ENCODE data around the gene ZCCHC10.
A peak's percentile ranks its signal among the peaks of the same experiment; 100 is the strongest.
"Not testable (repeated sequence)": the region's sequence is repeated elsewhere in the genome, so short reads cannot be mapped to it uniquely, and the experiment has no call there.

The ZCCHC10 gene

DNA sequence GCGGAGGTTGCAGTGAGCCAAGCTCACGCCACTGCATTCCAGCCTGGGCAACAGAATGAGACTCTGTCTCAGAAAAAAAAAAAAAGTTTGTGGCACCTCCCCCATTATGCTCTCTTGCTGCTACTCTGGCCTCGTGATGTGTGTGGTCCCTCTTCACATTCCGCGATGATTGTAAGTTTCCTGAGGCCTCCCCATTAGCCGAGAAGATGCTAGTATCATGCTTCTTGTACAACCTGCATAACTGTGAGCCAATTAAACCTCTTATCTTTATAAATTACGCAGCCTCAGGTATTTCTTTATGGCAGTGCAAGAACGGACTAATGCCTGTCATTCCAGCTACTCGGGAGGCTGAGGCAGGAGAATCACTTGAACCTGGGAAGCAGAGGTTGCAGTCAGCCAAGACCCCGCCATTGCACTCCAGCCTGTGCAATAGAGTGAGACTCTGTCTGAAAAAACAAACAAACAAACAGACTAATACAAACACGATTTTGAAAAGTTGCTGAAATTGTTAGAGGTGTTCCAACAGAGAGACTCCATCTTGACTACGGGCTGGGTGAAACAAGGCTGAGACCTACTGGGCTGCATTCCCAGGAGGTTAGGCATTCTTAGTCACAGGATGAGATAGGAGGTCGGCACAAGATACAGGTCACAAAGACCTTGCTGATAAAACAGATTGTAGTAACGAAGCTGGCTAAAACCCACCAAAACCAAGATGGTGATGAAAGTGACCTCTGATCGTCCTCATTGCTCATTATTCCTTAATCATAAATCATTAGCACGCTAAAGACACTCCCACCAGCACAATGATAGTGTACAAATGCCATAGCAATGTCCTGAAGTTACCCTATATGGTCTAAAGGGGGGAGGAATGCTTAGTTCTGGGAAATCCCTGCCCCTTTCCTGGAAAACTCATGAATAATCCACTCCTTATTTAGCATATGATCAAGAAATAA is 54.6 kb downstream of the ZCCHC10 start:
- DNase-seq, result no peak

DNA sequence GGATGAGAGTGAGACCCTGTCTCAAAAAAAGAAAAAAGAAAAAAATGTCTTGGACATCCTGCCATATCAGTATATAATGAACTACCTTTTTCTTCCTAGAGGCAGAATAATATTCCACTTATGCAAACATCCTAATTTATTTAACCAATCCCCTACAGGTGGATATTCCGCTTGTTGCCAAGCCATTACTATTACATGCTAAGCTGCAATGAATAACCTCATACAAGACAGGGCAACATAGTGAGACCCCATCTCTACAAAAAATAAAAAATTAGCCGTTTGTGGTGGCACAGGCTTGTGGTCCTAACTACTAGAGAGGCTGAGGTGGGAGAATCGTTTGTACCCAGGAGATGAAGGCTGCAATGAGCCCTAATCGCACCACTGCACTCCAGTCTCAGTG is 61.2 kb downstream of the ZCCHC10 start:
- DNase-seq, result no peak

DNA sequence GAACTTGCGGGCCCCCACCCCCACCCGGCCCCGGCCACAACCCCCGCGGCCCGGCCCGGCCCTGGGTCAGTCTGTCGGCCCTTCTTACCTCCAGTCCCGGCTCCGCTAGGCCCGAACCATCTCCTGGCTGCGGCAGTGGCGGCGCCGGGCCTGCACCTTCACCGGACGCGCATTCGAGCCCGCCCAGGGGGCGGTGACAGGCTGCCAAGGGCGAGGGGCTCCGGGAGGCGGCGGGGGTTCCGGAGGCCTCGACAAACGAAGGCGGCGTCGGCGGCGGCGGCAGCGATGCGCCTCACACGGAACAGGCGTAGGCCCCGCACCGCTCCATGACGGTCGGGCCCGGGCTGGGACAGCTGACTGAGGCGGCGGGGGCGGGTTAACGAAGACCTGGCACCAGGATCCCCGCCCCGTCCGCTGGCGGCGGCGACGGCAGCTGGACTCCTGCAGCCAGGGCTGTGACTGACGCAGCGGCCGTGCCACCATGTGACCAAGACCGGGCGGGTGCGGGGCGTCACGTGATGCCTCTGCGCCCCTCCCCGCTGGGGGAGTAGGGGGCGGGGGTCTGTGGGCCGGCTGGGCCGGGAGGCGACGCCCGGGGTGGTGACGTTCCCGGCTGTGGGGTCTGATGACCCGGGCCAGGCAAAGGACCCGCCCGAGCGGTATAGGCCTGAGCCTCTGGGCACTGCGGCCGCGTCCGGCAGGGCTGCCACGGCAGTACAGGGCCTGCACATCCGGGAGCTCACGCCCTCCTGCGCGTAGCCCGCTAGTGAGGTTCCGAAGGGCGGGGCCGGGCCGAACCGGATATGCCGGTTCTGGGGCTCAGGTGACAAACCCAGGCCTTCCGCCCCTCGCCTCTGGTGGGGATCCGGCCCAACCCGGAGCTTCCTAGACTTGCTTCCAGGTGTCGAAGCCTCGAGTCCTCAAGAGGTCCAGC is 62.9 kb downstream of the ZCCHC10 start, which contains the start of gene AFF4:
TSS of gene AFF4 (minus strand) at position 464 of the 934 bp plus-strand sequence. CDS start 26,445 bp downstream, outside the sequence.
- peak; percentile 99 for DNase-seq

DNA sequence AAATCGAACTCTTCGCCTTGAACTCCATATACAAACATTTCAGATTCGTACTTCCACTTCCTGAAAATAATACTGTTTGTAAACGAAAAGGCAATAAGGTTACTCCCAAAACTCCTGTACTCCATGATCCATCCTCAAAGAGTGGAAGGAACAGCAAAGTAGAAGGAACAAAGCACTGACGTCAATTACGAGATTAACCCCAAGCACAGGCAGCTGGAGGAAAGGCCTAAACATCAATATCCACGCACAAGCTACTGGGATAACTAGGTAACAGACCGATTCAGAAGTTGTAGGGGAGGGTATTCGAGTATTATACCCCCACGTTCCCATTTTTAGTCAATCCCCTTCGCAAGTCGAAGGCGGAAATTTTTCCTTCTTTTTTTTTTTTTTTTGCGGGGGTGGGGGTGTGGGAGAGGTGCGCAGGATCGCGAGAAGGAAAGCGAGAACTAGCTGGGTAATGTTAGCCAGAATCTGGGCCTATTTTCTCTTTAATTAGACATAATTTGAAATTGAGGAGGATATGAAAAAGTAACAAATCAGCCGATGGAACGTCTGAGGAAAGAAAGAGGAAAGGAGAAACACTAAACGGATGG is 63.8 kb downstream of the ZCCHC10 start:
- DNase-seq, result no peak

DNA sequence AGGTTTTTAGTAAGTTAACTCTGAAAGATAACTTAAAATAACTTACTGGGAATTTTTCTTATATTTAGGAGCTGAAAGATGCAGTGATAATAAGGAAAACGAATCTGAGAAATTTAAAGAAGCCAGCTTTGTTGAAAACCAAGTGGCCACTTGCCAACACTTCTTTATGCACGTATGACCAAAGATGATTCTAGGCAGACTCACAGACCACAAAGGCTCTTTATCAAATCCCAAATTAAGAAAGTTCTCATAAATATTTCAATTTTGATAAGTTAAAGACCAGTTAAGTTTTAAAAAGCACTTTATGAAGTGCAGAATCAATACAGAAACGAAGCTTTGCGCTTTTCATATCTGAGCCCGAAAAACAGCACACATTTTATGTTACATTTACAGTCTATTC is 64.5 kb downstream of the ZCCHC10 start:
- no peak for DNase-seq

DNA sequence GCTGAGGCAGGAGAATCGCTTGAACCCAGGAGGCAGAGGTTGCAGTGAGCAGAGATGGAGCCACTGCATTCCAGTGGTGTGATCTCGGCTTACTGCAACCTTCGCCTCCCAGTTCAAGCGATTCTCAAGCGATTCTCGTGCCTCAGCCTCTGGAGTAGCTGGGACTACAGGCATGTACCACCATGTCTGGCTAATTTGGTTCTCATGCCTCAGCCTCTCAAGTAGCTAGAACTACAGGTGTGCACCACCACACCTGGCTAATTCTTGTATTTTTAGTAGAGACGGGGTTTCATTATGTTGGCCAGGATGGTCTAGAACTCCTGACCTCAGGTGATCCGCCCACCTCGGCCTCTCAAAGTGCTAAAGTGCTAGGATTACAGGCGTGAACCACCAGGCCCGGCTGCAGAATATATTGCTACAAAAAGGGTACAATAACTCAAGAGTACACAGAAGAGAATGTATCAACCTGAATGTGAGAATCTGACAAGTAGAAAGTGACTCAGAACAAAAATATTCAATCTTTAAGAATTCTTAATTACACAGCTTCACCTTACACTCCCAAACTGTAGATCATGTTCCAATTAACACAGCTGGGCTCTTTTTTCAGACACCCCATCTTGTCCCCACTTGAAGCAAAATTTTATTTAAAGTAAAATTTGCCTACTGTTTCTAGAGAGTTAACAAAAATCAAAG is 65.1 kb downstream of the ZCCHC10 start:
- not testable (repeated sequence) for DNase-seq

DNA sequence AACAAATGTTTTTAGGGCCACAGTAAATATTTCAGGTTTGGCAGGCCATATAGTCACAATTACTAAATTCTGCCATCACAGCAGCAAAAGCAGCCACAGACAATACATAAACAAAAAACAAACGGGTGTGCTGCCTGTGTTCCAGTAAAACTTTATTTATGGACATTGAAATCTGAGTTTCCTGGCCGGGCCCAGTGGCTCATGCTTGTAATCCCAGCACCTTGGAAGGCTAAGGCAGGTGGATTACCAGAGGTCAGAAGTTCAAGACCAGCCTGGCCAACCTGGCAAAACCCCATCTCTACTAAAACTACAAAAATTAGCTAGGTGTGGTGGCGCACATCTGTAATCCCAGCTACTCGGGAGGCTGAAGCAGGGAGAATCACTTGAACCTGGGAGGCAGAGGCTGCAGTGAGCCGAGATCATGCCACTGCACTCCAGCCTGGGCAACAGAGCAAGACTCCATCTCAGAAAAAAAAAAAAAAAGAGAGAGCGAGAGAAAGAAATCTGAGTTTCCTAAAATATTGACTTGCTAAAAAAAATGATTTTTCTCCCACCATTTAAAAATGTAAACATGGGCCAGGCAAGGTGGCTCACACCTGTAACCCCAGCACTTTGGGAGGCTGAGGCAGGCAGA is 70.1 kb downstream of the ZCCHC10 start:
- not testable (repeated sequence) for DNase-seq

DNA sequence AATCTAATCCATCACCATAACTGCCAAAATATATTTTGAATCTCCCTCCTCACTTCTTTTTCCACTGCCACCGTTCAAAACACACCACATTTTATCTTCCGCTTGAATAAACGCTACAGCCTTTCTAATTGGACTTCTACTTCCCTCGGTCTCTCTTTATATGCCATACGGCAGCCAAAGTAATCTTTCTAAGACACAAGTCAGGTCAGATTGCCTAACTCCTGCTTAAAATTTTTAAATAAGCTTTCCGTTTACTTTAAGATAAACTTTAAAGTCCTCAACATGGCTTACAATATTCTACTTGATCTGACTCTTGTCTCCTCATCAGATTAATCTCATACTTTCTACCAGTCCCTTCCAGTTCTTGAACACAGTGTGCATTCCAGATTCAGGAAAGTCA is 72.6 kb downstream of the ZCCHC10 start:
- DNase-seq, result no peak

DNA sequence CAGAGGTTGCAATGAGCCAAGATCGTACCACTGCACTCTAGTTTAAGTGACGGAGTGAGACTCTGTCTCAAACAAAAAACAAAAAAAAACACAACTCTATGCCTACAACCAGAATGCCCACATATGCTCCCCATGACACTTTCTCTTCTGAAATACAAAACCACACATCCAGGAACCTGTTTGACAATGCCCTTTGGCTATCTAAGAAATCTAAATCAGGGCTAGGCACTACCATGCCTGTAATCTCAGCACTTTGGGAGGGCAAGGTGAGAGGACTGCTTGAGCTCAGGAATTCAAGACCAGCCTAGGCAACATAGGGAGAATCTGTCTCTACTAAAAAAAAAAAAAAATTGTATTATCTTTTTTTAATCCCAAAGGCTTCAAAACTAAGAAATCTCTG is 73.5 kb downstream of the ZCCHC10 start:
- no peak for DNase-seq

DNA sequence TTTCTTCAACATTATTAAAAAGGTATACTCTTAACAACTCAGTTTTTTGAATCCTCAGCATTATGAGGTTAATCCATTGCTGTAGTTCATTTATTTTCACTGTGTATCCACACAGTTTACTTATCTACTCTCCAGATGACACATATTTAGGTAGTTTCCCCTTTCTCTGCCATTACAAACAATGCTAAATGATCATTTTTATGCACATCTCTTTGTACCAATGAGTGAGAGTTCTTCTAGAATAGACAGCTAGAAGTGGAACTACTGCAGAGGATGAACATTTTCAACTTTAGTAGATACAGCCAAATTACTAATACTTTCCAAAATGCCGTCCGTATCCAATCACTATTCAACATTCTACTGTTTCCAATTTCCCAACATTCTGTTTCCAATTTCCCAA is 74.5 kb downstream of the ZCCHC10 start:
- DNase-seq, result no peak

DNA sequence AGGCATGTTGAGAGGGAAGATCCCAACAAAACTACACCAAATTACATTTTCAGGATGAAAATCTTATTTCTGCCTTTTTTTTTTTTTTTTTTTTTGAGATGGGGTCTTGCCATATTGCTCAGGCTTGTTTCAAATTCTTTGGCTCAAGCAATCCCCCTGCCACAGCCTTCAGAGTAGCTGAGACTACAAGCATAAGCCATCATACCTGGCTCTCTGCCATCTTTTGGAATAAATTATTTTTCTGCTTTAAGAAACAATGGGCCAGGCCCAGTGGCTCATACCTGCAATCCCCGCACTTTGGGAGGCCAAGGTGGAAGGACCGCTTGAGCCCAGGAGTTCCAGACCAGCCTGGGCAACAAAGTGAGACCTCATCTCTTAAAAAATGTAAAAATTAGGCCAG is 77.2 kb downstream of the ZCCHC10 start:
- DNase-seq, result no peak

DNA sequence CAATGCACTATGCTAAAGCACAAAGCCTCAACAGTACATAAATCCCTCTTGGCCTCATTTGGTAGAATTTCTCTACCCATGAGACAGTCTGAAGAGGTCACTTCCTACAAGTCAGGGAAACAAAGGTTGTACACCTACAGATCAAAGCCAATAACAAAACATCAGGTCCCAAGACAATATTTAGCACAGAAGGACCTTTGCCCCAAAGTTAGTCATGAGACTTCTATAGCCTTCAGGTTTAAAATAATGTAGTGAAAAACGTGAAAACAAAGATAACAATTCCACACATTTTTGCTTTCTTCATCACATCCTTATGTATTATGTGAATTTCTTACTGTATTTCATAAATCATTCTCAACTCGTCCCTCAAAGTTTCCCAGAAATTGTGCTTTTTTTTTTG is 78.7 kb downstream of the ZCCHC10 start:
- DNase-seq, result no peak

Measured in GOT3 (cell line).